ENCODE results near the gene KCNK5.

- TF ChIP-seq CTCF (IDR thresholded peaks at IDR 0.05) (no peak), POLR2A (IDR thresholded peaks at IDR 0.05) (no peak)
These were observed 5.7 kb downstream of the KCNK5 start for GRCh38 chr6:39223555-39223954.
